ENCODE measurements around the gene OR4K15.
"Not testable (repeated sequence)": the region's sequence is repeated elsewhere in the genome, so short reads cannot be mapped to it uniquely, and the experiment has no call there.

The OR4K15 gene, protein sequence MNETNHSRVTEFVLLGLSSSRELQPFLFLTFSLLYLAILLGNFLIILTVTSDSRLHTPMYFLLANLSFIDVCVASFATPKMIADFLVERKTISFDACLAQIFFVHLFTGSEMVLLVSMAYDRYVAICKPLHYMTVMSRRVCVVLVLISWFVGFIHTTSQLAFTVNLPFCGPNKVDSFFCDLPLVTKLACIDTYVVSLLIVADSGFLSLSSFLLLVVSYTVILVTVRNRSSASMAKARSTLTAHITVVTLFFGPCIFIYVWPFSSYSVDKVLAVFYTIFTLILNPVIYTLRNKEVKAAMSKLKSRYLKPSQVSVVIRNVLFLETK

GRCh38 chr14:19975291-19975690, at the start of gene OR4K15:
TSS of gene OR4K15 (plus strand) at chr14:19975591. CDS start at chr14:19975591, 0 bp downstream.
- Histone ChIP-seq H3K27me3 (ENCODE audit: control insufficient read depth, insufficient read depth, low read length) (no peaks in the 10 kb centered on the region), H3K36me3 (ENCODE audit: control insufficient read depth, insufficient read depth, low read length) (no peaks in the 10 kb centered on the region), H3K9ac (ENCODE audit: low read length) (no peak within 1 kb of the TSS), H3K4me3 (ENCODE audit: low read length) (no peak within 1 kb of the TSS), H3K4me1 (ENCODE audit: control insufficient read depth, insufficient read depth, low read length) (no peaks in the 10 kb centered on the region), H3K9me3 (ENCODE audit: control insufficient read depth, low read length) (no peaks in the 10 kb centered on the region)

DNA sequence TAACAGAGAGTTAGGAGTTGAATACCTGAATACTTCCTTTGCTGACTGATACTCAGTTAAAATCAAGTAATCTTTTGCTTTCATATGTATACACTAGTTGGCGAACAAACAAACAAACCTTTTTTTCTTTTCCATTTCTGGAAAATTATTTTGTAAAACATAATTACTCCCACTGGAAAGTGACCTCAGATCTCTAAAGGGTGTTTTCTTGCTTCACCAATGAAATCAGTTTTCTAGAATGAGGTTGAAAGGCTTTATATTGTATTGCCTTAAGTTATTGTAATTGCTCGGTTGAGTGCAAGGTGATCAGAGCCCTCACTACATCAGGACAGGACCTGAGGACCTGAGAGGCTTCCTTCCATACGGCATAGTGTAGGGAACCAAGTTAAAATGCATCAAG, 44.8 kb upstream of the OR4K15 start, which contains the start of gene OR4K1:
Gene OR4K1 (plus strand): TSS at position 301 of the 400 bp plus-strand sequence. CDS start 4,750 bp downstream, outside the sequence.
- Histone ChIP-seq H3K27me3 (ENCODE audit: control insufficient read depth, insufficient read depth, low read length) (no peaks in the 10 kb centered on the region), H3K4me3 (ENCODE audit: low read length) (no peak within 1 kb of the TSS), H3K9me3 (ENCODE audit: control insufficient read depth, low read length) (no peaks in the 10 kb centered on the region), H3K4me1 (ENCODE audit: control insufficient read depth, insufficient read depth, low read length) (no peaks in the 10 kb centered on the region), H3K9ac (ENCODE audit: low read length) (no peak within 1 kb of the TSS), H3K36me3 (ENCODE audit: control insufficient read depth, insufficient read depth, low read length) (no peaks in the 10 kb centered on the region)

DNA sequence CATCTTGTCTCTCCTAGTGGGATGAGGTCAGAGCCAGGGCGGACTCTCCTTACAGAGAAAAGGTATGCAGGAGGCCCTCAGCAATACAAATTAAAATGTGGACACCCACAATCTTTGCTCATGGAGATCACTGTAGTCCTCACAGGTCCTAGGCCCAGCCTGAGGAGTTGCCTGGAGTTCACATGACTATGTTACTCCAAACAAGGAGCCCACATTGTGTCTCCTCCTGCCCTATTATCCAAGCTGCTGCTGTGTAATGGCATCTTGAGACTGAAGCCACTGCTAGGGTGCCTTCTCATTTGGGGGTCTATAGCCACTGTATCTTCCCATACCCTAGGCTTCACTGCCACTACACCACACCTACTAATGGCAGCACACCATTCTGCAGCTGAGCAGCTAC, 33.7 kb upstream of the OR4K15 start:
- H3K4me1 ChIP-seq (ENCODE audit: control insufficient read depth, insufficient read depth, low read length): no peaks in the 10 kb centered on the region
- H3K36me3 ChIP-seq (ENCODE audit: control insufficient read depth, insufficient read depth, low read length): no peaks in the 10 kb centered on the region
- H3K4me3 ChIP-seq (ENCODE audit: low read length): no peak overlapping the region
- H3K27me3 ChIP-seq (ENCODE audit: control insufficient read depth, insufficient read depth, low read length): no peaks in the 10 kb centered on the region
- no peak overlapping the region for H3K9ac ChIP-seq (ENCODE audit: low read length)
- H3K9me3 ChIP-seq (ENCODE audit: control insufficient read depth, low read length): no peaks in the 10 kb centered on the region

DNA sequence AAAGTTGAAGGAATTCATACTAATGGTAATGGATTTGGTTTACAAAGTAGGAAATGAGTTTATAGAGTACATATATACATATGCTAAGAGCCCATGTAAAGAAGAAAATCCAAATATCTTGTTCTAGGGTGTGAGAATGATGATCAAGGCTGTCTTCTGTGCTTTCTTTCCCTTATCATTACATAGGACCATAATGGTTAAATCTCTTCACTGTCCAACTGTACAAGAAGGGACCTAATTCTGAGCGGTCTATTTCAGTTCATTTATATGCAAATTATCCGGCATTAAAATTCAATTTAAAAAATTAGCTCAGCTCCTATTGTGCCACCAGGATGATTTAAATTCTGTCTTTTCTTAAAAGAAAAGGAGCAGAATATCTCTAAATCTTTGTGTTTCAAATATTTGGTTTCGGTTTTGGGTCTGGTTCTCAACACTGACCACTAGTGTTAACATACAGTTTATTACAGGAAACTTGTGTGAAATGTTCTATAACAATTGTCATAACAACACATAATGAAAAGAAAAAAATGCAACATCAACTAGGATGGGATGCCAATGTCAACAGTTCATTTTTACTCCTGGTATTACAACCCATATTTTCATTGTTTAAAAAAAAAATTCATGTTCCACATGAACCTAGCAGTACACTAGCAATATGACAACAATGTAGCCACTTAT, 27.8 kb upstream of the OR4K15 start:
- Histone ChIP-seq H3K9me3 (ENCODE audit: control insufficient read depth, low read length) (no peaks in the 10 kb centered on the region), H3K27me3 (ENCODE audit: control insufficient read depth, insufficient read depth, low read length) (no peaks in the 10 kb centered on the region), H3K36me3 (ENCODE audit: control insufficient read depth, insufficient read depth, low read length) (no peaks in the 10 kb centered on the region), H3K4me3 (ENCODE audit: low read length) (no peak overlapping the region), H3K9ac (ENCODE audit: low read length) (no peak overlapping the region), H3K4me1 (ENCODE audit: control insufficient read depth, insufficient read depth, low read length) (no peaks in the 10 kb centered on the region)

GRCh38 chr14:19949218-19949617, 26.2 kb upstream of the OR4K15 start:
- Histone ChIP-seq H3K9me3 (ENCODE audit: control insufficient read depth, low read length) (no peaks in the 10 kb centered on the region), H3K9ac (ENCODE audit: low read length) (no peak overlapping the region), H3K27me3 (ENCODE audit: control insufficient read depth, insufficient read depth, low read length) (no peaks in the 10 kb centered on the region), H3K4me1 (ENCODE audit: control insufficient read depth, insufficient read depth, low read length) (no peaks in the 10 kb centered on the region), H3K4me3 (ENCODE audit: low read length) (no peak overlapping the region), H3K36me3 (ENCODE audit: control insufficient read depth, insufficient read depth, low read length) (no peaks in the 10 kb centered on the region)

DNA sequence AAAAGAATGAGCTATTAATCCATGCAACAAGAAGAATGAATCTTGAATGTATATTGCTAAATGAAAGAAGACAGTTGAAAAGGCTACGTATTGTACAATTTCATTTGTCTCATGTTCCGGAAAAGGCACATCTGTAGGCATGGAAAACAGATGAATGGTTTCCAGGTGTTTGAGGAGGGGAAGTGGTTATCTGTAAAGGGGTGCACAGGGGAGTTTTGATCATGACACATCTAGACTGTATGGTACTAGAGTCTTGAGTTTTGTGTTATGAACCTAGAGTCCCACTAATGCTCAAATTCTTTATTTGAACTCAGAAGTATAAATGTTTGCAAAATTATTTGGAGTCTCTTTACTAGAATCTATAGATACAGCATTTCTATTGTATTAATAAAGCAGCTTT, 5.7 kb upstream of the OR4K15 start:
- not testable (repeated sequence) for H3K36me3 ChIP-seq (ENCODE audit: control insufficient read depth, insufficient read depth, low read length); H3K9me3 ChIP-seq (ENCODE audit: control insufficient read depth, low read length); H3K27me3 ChIP-seq (ENCODE audit: control insufficient read depth, insufficient read depth, low read length); H3K4me1 ChIP-seq (ENCODE audit: control insufficient read depth, insufficient read depth, low read length); H3K9ac ChIP-seq (ENCODE audit: low read length); H3K4me3 ChIP-seq (ENCODE audit: low read length)

- Histone ChIP-seq H3K27me3 (ENCODE audit: control insufficient read depth, insufficient read depth, low read length) (no peaks in the 10 kb centered on the region), H3K4me1 (ENCODE audit: control insufficient read depth, insufficient read depth, low read length) (no peaks in the 10 kb centered on the region), H3K9ac (ENCODE audit: low read length) (no peak overlapping the region), H3K9me3 (ENCODE audit: control insufficient read depth, low read length) (no peaks in the 10 kb centered on the region), H3K36me3 (ENCODE audit: control insufficient read depth, insufficient read depth, low read length) (no peaks in the 10 kb centered on the region), H3K4me3 (ENCODE audit: low read length) (no peak overlapping the region)
These were observed 547 bp upstream of the OR4K15 start for GRCh38 chr14:19974844-19975243.

DNA sequence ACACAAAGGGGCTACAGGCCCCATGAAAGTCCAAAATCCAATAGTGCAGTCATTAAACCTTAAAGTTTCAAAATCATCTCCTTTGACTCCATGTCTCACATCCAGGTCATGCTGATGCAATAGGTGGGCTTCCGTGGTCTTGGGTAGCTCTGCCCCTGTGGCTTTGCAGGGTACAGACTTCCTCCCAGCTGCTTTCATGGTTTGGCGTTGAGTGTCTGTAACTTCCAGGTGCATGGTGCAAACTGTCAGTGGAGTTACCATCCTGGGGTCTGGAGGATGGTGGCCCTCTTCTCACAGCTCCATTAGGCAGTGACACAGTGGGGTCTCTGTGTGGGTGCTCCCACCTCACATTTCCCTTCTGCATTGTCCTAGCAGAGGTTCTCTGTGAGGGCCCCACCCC, 18.0 kb downstream of the OR4K15 start:
- no peaks in the 10 kb centered on the region for H3K9me3 ChIP-seq (ENCODE audit: control insufficient read depth, low read length)
- no peaks in the 10 kb centered on the region for H3K36me3 ChIP-seq (ENCODE audit: control insufficient read depth, insufficient read depth, low read length)
- H3K27me3 ChIP-seq (ENCODE audit: control insufficient read depth, insufficient read depth, low read length): no peaks in the 10 kb centered on the region
- no peak overlapping the region for H3K4me3 ChIP-seq (ENCODE audit: low read length)
- no peak overlapping the region for H3K9ac ChIP-seq (ENCODE audit: low read length)
- no peaks in the 10 kb centered on the region for H3K4me1 ChIP-seq (ENCODE audit: control insufficient read depth, insufficient read depth, low read length)

DNA sequence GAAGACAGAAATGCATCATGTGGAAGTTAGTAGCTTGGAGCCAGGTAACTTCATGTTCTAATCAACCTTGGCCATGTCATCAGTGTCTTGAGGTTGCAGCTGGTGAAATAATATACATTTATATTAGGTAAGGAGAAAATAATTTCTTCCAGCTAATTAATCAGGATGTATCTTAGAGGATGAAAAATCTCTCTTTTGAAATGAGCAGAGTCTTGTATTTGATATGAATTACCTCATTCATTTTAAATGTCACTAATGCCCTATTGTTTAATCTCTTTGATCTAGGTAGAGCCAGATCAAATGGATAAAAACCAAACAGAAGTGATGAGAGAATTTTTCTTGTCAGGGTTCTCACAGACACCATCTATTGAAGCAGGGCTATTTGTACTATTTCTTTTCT, 26.5 kb downstream of the OR4K15 start, which contains the start of gene OR4Q2:
Gene OR4Q2 (plus strand): TSS at position 301 of the 400 bp plus-strand sequence.
- Histone ChIP-seq H3K36me3 (ENCODE audit: control insufficient read depth, insufficient read depth, low read length) (no peaks in the 10 kb centered on the region), H3K4me1 (ENCODE audit: control insufficient read depth, insufficient read depth, low read length) (no peaks in the 10 kb centered on the region), H3K27me3 (ENCODE audit: control insufficient read depth, insufficient read depth, low read length) (no peaks in the 10 kb centered on the region), H3K9ac (ENCODE audit: low read length) (no peak within 1 kb of the TSS), H3K4me3 (ENCODE audit: low read length) (no peak within 1 kb of the TSS), H3K9me3 (ENCODE audit: control insufficient read depth, low read length) (no peaks in the 10 kb centered on the region)

DNA sequence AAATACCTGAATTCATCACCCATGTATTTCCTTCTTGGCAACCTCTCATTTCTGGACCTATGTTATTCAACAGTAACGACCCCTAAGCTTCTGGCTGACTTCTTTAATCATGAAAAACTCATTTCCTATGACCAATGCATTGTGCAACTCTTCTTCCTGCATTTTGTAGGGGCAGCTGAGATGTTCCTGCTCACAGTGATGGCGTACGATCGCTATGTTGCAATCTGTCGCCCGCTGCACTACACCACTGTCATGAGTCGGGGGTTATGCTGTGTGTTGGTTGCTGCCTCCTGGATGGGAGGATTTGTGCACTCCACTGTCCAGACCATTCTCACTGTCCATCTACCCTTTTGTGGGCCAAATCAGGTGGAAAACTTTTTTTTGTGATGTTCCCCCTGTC, 26.9 kb downstream of the OR4K15 start:
- Histone ChIP-seq H3K9me3 (ENCODE audit: control insufficient read depth, low read length) (no peaks in the 10 kb centered on the region), H3K27me3 (ENCODE audit: control insufficient read depth, insufficient read depth, low read length) (no peaks in the 10 kb centered on the region), H3K4me1 (ENCODE audit: control insufficient read depth, insufficient read depth, low read length) (no peaks in the 10 kb centered on the region), H3K9ac (ENCODE audit: low read length) (no peak overlapping the region), H3K4me3 (ENCODE audit: low read length) (no peak overlapping the region), H3K36me3 (ENCODE audit: control insufficient read depth, insufficient read depth, low read length) (no peaks in the 10 kb centered on the region)

GRCh38 chr14:20008156-20008555, 32.8 kb downstream of the OR4K15 start:
- Histone ChIP-seq H3K9ac (ENCODE audit: low read length) (no peak overlapping the region), H3K27me3 (ENCODE audit: control insufficient read depth, insufficient read depth, low read length) (no peaks in the 10 kb centered on the region), H3K4me1 (ENCODE audit: control insufficient read depth, insufficient read depth, low read length) (no peaks in the 10 kb centered on the region), H3K36me3 (ENCODE audit: control insufficient read depth, insufficient read depth, low read length) (no peaks in the 10 kb centered on the region), H3K4me3 (ENCODE audit: low read length) (no peak overlapping the region), H3K9me3 (ENCODE audit: control insufficient read depth, low read length) (no peaks in the 10 kb centered on the region)

DNA sequence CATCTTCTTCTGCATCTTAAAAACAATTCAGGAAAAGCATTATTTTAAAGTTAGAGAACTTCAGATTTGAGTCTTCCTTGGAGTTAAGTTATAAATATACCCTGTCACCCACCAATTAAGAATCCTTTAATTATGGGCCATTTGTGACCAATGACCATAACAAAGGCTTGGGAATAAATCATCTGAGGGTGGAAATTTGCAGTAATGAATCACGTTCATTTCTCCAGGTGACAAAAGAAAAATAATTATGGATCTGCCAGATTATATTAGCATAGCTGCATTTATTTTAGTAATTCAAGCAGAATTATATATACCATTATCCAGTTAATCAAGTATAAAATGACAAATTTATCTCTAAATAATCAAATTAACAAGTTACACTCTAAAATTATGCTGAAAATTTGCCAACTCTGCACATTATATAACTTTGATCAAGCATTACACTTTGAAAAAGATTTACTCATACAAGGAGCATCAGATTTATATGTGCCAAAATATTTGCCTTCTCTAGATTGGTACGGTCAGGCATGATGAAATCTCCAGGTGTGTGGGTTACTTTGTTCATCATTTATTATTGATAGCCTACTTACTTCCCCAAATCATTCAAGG, 44.0 kb downstream of the OR4K15 start, which contains the start of gene OR4K14:
Gene OR4K14 (minus strand): TSS at position 51 of the 609 bp plus-strand sequence. CDS start 4,114 bp downstream, outside the sequence.
- Histone ChIP-seq H3K36me3 (ENCODE audit: control insufficient read depth, insufficient read depth, low read length) (no peaks in the 10 kb centered on the region), H3K9ac (ENCODE audit: low read length) (no peak within 1 kb of the TSS), H3K9me3 (ENCODE audit: control insufficient read depth, low read length) (no peaks in the 10 kb centered on the region), H3K4me1 (ENCODE audit: control insufficient read depth, insufficient read depth, low read length) (no peaks in the 10 kb centered on the region), H3K4me3 (ENCODE audit: low read length) (no peak within 1 kb of the TSS), H3K27me3 (ENCODE audit: control insufficient read depth, insufficient read depth, low read length) (no peaks in the 10 kb centered on the region)
